Neuronal stem cell (in vitro differentiated cells): Measurements from ENCODE around the gene EDAR.
A peak's percentile ranks its signal among the peaks of the same experiment; 100 is the strongest.

Experiments used
- DNase-seq: peaks from one replicate; pipeline ENCODE4 v3.0.0-alpha.2; 2013; ENCODE audit warnings: low spot score
- H2AFZ ChIP-seq: one replicate; pipeline ENCODE4 v1.6.1; 2013; ENCODE audit warnings: mild to moderate bottlenecking, low read length, inconsistent platforms
- H2AK5ac ChIP-seq: 2 replicates; pipeline ENCODE4 v1.6.1; 2013; ENCODE audit warnings: low read depth, mild to moderate bottlenecking, inconsistent platforms, low read length, moderate library complexity, mixed read lengths
- H2BK120ac ChIP-seq: 2 replicates; pipeline ENCODE4 v1.6.1; 2013; ENCODE audit warnings: low read depth, mild to moderate bottlenecking, inconsistent platforms, low read length, moderate library complexity, mixed read lengths
- H2BK12ac ChIP-seq: one replicate; pipeline ENCODE4 v1.6.1; 2013; ENCODE audit warnings: low read length, inconsistent platforms
- H2BK15ac ChIP-seq: 2 replicates; pipeline ENCODE4 v1.6.1; 2013; ENCODE audit warnings: mild to moderate bottlenecking, low read length, inconsistent platforms, mixed read lengths
- H2BK5ac ChIP-seq: one replicate; pipeline ENCODE4 v1.6.1; 2013; ENCODE audit warnings: inconsistent platforms, mild to moderate bottlenecking, low read length, moderate library complexity
- H3K14ac ChIP-seq: one replicate; pipeline ENCODE4 v1.6.1; 2013; ENCODE audit warnings: low read length, inconsistent platforms
- H3K18ac ChIP-seq: 2 replicates; pipeline ENCODE4 v1.6.1; 2013; ENCODE audit warnings: low read length, inconsistent platforms
- H3K23ac ChIP-seq: 2 replicates; pipeline ENCODE4 v1.6.1; 2013; ENCODE audit warnings: low read depth, mild to moderate bottlenecking, mixed read lengths, low read length, inconsistent platforms; ENCODE audit not compliant: poor library complexity
- H3K27ac ChIP-seq: replicated peaks from 3 replicates; pipeline ENCODE4 v1.5.1; 2013; ENCODE audit warnings: low read length, inconsistent platforms
- H3K27me3 ChIP-seq, 3 experiments: 2 replicates each; pipeline ENCODE4 v1.6.1; 2013; ENCODE audit warnings: low read length in 3 of 3, mild to moderate bottlenecking in 2 of 3, inconsistent platforms in 1 of 3, low read depth in 1 of 3, mixed read lengths in 1 of 3, moderate library complexity in 1 of 3; ENCODE audit not compliant: control insufficient read depth in 3 of 3, insufficient read depth in 3 of 3
- H3K36me3 ChIP-seq, 2 donors: replicated peaks in 1 of 2; 2 replicates each; pipeline ENCODE4 v1.6.1; 2013; ENCODE audit warnings: low read length in 2 of 2; ENCODE audit not compliant: control insufficient read depth in 2 of 2, insufficient read depth in 2 of 2
- H3K4ac ChIP-seq: 2 replicates; pipeline ENCODE4 v1.6.1; 2013; ENCODE audit warnings: inconsistent platforms, mild to moderate bottlenecking, low read length, moderate library complexity
- H3K4me1 ChIP-seq, 2 donors: 1 replicate in 1 of 2; 2 replicates in 1 of 2; pipeline ENCODE4 v1.6.1; 2013; ENCODE audit warnings: low read length in 2 of 2, low read depth in 1 of 2; ENCODE audit not compliant: control insufficient read depth in 2 of 2, insufficient read depth in 1 of 2
- H3K4me2 ChIP-seq: one replicate; pipeline ENCODE4 v1.6.1; 2013; ENCODE audit warnings: mild to moderate bottlenecking, low read length, inconsistent platforms; ENCODE audit not compliant: insufficient read depth, poor library complexity, severe bottlenecking
- H3K4me3 ChIP-seq, 2 donors: 2 replicates each; pipeline ENCODE4 v1.5.1; 2013; ENCODE audit warnings: low read length in 2 of 2, mild to moderate bottlenecking in 2 of 2, inconsistent platforms in 1 of 2, moderate library complexity in 1 of 2
- H3K79me1 ChIP-seq: one replicate; pipeline ENCODE4 v1.6.1; 2013; ENCODE audit warnings: low read depth, mild to moderate bottlenecking, inconsistent platforms, low read length, moderate library complexity
- H3K9ac ChIP-seq: one replicate; pipeline ENCODE4 v1.6.1; 2013; ENCODE audit warnings: mild to moderate bottlenecking, low read depth, low read length, inconsistent platforms; ENCODE audit not compliant: poor library complexity
- H3K9me3 ChIP-seq, 2 donors: replicated peaks in 1 of 2; 2 replicates each; pipeline versions ENCODE3 to v1.6.1; 2013; ENCODE audit warnings: low read length in 2 of 2, mild to moderate bottlenecking in 2 of 2, inconsistent platforms in 1 of 2, low read depth in 1 of 2, mixed read lengths in 1 of 2, moderate library complexity in 1 of 2; ENCODE audit not compliant: control insufficient read depth in 2 of 2, insufficient read depth in 1 of 2
- H4K8ac ChIP-seq: one replicate; pipeline ENCODE4 v1.6.1; 2013; ENCODE audit warnings: low read depth, mild to moderate bottlenecking, inconsistent platforms, low read length, moderate library complexity
- H4K91ac ChIP-seq: one replicate; pipeline ENCODE4 v1.6.1; 2013; ENCODE audit warnings: low read length, low read depth, mild to moderate bottlenecking, inconsistent platforms; ENCODE audit not compliant: poor library complexity
- WGBS, 2 donors: extraction: QIAGEN DNeasy Blood & Tissue Kit; methylation state at CpG; one replicate each; pipeline ENCODE4 v1.1.7; 2013; ENCODE audit warnings: missing lambda C conversion rate in 2 of 2, mixed read lengths in 1 of 2; ENCODE audit not compliant: insufficient read length in 2 of 2, insufficient replicate concordance in 1 of 2; ENCODE audit errors: extremely low coverage in 2 of 2; 5-methylcytosine and 5-hydroxymethylcytosine counted together

The EDAR gene

GRCh38 chr2:108942888-108943287 is 46.1 kb downstream of the EDAR start:
- Histone ChIP-seq H3K36me3 (no peaks in the 10 kb centered on the region), H3K23ac (no peak overlapping the region)

GRCh38 chr2:108942231-108942825 is 46.7 kb downstream of the EDAR start:
- Histone ChIP-seq H2BK5ac (no peak overlapping the region), H3K27me3 (peaks cover 0 to 9% (median 4%) of the 10 kb centered on the region in 3 experiments), H2AK5ac (peak overlapping the region; percentile 44), H3K4me3 (no peak overlapping the region), H2AFZ (no peak overlapping the region), H3K27ac (no peak overlapping the region), H3K18ac (peak overlapping the region; percentile 18), H3K4ac (no peak overlapping the region), H3K9me3 (peaks cover 6 to 7% of the 10 kb centered on the region in 2 donors), H3K4me2 (no peak overlapping the region), H2BK15ac (peak overlapping the region; percentile 32), H4K8ac (no peak overlapping the region), H2BK120ac (no peak overlapping the region), H4K91ac (no peak overlapping the region), H3K14ac (peak overlapping the region; percentile 23), H3K23ac (peak overlapping the region; percentile 58), H3K36me3 (no peaks in the 10 kb centered on the region), H3K4me1 (no peaks in the 10 kb centered on the region), H3K9ac (no peak overlapping the region), H2BK12ac (no peak overlapping the region), H3K79me1 (no peaks in the 10 kb centered on the region)
- no peak for DNase-seq
- WGBS, 2 donors, result no CpG with 5 or more reads among the region's 34 CpGs

More at GRCh38 chr2:108942888-108943287, 46.1 kb downstream of the EDAR start:
- H3K27me3 ChIP-seq, result peaks cover 0 to 6% (median 3%) of the 10 kb centered on the region in 3 experiments
- H4K8ac ChIP-seq, result no peak overlapping the region
- WGBS, 2 donors, result no CpG with 5 or more reads among the region's 15 CpGs
- peaks cover 7 to 8% of the 10 kb centered on the region in 2 donors for H3K9me3 ChIP-seq
- H2BK15ac ChIP-seq, result no peak overlapping the region
- DNase-seq, result no peak
- no peak overlapping the region for H3K9ac ChIP-seq
- no peak overlapping the region for H2AK5ac ChIP-seq
- H3K4ac ChIP-seq, result no peak overlapping the region
- H3K27ac ChIP-seq, result no peak overlapping the region
- H3K79me1 ChIP-seq, result no peaks in the 10 kb centered on the region
- H2AFZ ChIP-seq, result no peak overlapping the region
- H3K14ac ChIP-seq, result no peak overlapping the region
- no peak overlapping the region for H2BK12ac ChIP-seq
- no peak overlapping the region for H2BK5ac ChIP-seq
- H3K4me3 ChIP-seq, result no peak overlapping the region
- no peak overlapping the region for H4K91ac ChIP-seq
- H2BK120ac ChIP-seq, result no peak overlapping the region
- H3K4me1 ChIP-seq, result no peaks in the 10 kb centered on the region
- H3K18ac ChIP-seq, result no peak overlapping the region
- no peak overlapping the region for H3K4me2 ChIP-seq

GRCh38 chr2:108941767-108942166 is 47.3 kb downstream of the EDAR start:
- H2BK120ac ChIP-seq, result no peak overlapping the region
- no peak overlapping the region for H2BK15ac ChIP-seq
- H3K27ac ChIP-seq, result no peak overlapping the region
- no peak overlapping the region for H4K8ac ChIP-seq
- DNase-seq, result no peak
- peak overlapping the region; percentile 23 for H3K14ac ChIP-seq
- H2AFZ ChIP-seq, result no peak overlapping the region
- H3K79me1 ChIP-seq, result no peaks in the 10 kb centered on the region
- H3K27me3 ChIP-seq, result peaks cover 0 to 14% (median 5%) of the 10 kb centered on the region in 3 experiments
- no peaks in the 10 kb centered on the region for H3K36me3 ChIP-seq
- H2BK5ac ChIP-seq, result no peak overlapping the region
- H3K4me1 ChIP-seq, result no peaks in the 10 kb centered on the region
- H2BK12ac ChIP-seq, result no peak overlapping the region
- H3K18ac ChIP-seq, result peak overlapping the region; percentile 18
- no peak overlapping the region for H3K4me2 ChIP-seq
- H3K9me3 ChIP-seq, result peaks cover 4 to 6% of the 10 kb centered on the region in 2 donors
- WGBS, 2 donors, result no CpG with 5 or more reads among the region's 9 CpGs
- no peak overlapping the region for H3K4ac ChIP-seq
- H2AK5ac ChIP-seq, result no peak overlapping the region
- no peak overlapping the region for H3K4me3 ChIP-seq
- H3K9ac ChIP-seq, result no peak overlapping the region
- no peak overlapping the region for H4K91ac ChIP-seq
- H3K23ac ChIP-seq, result peak overlapping the region; percentile 58

GRCh38 chr2:108941161-108941665 is 47.8 kb downstream of the EDAR start:
- WGBS, 2 donors, result no CpG with 5 or more reads among the region's 8 CpGs
- H3K9me3 ChIP-seq, result peaks cover under 1 to 6% of the 10 kb centered on the region in 2 donors
- no peak overlapping the region for H3K23ac ChIP-seq
- H4K8ac ChIP-seq, result no peak overlapping the region
- H2AK5ac ChIP-seq, result no peak overlapping the region
- DNase-seq, result no peak
- no peak overlapping the region for H2BK5ac ChIP-seq
- H2BK12ac ChIP-seq, result no peak overlapping the region
- no peak overlapping the region for H3K4me2 ChIP-seq
- no peak overlapping the region for H3K4me3 ChIP-seq
- H3K4ac ChIP-seq, result no peak overlapping the region
- peaks cover 0 to under 1% of the 10 kb centered on the region in 2 donors for H3K4me1 ChIP-seq
- no peak overlapping the region for H3K14ac ChIP-seq
- H3K36me3 ChIP-seq, result no peaks in the 10 kb centered on the region
- no peak overlapping the region for H2BK120ac ChIP-seq
- no peak overlapping the region for H4K91ac ChIP-seq
- H3K27me3 ChIP-seq, result peaks cover 0 to 19% (median 5%) of the 10 kb centered on the region in 3 experiments
- H3K18ac ChIP-seq, result no peak overlapping the region
- H2BK15ac ChIP-seq, result no peak overlapping the region
- no peak overlapping the region for H3K27ac ChIP-seq
- no peak overlapping the region for H3K9ac ChIP-seq
- no peak overlapping the region for H2AFZ ChIP-seq
- no peaks in the 10 kb centered on the region for H3K79me1 ChIP-seq
